Effector memory CD4-positive, alpha-beta T cell (primary cell): ENCODE data around the gene TTLL8.

ENCODE experiments used
- DNase-seq, 3 donors: peaks; one replicate each; pipeline ENCODE4 v3.0.0-alpha.2; 2020
- H3K27ac ChIP-seq: 2 replicates; pipeline ENCODE4 v1.7.0; 2013; ENCODE audit warnings: mild to moderate bottlenecking, low read length, moderate library complexity; ENCODE audit not compliant: insufficient read depth, poor library complexity, severe bottlenecking
- H3K27me3 ChIP-seq: replicated peaks from 2 replicates; pipeline ENCODE4 v1.7.0; 2013; ENCODE audit warnings: mild to moderate bottlenecking, low read length; ENCODE audit not compliant: insufficient read depth, control insufficient read depth, poor library complexity, severe bottlenecking
- H3K36me3 ChIP-seq: 2 replicates; pipeline ENCODE4 v1.7.0; 2013; ENCODE audit warnings: mild to moderate bottlenecking, low read length, moderate library complexity; ENCODE audit not compliant: control insufficient read depth, insufficient read depth
- H3K4me1 ChIP-seq: 2 replicates; pipeline ENCODE4 v1.7.0; 2013; ENCODE audit warnings: low read length, mild to moderate bottlenecking; ENCODE audit not compliant: control insufficient read depth, insufficient read depth, poor library complexity, severe bottlenecking
- H3K4me3 ChIP-seq: 2 replicates; pipeline ENCODE4 v1.7.0; 2013; ENCODE audit warnings: low read length, low read depth, mild to moderate bottlenecking; ENCODE audit not compliant: insufficient read depth, poor library complexity, severe bottlenecking
- H3K9me3 ChIP-seq: 2 replicates; pipeline ENCODE4 v1.7.0; 2013; ENCODE audit warnings: mild to moderate bottlenecking, low read length, moderate library complexity; ENCODE audit not compliant: control insufficient read depth

Gene TTLL8

DNA sequence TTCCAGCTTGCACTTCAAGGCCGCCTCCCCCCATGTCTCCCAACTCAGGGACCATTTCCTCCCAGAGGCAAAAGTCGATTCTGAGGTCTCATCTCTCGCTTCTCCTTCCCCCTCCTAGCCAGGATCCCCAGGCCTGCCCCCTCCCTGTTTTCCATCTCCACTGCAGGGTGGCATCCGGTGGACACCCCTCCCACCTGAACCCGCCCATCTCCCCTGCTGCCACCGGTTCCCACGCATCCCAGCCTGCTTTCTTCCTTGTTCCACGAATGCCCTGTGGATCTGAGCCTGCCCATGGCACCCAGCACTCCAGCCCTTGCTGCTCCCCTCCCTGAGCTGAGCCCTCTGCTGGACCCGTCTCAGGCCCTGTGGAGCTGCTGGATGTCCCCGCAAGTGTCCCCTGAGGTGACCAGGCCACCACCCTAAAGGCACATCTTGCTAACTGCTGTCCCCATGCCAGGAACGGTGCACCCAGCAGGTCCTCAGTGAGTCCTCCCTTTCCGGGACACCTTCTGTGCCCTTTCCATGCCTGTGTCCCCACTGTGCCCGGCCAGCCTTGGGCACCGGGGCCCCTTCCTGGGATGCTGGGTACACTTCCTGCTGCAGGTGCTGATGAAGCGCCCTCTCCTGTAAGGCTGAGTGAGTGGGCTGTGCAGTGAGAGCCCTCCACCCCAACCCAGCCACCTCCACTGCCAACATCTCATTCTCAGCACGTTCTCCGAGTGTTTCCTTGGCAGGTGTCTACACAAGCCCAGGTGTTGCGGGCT, 46.5 kb downstream of the TTLL8 start:
- Histone ChIP-seq H3K27me3 (peaks cover 27% of the 10 kb centered on the region), H3K27ac (no peak overlapping the region), H3K9me3 (no peaks in the 10 kb centered on the region), H3K36me3 (no peaks in the 10 kb centered on the region), H3K4me3 (peak overlapping the region; percentile 29), H3K4me1 (peaks cover 37% of the 10 kb centered on the region)
- DNase-seq, result no peak

DNA sequence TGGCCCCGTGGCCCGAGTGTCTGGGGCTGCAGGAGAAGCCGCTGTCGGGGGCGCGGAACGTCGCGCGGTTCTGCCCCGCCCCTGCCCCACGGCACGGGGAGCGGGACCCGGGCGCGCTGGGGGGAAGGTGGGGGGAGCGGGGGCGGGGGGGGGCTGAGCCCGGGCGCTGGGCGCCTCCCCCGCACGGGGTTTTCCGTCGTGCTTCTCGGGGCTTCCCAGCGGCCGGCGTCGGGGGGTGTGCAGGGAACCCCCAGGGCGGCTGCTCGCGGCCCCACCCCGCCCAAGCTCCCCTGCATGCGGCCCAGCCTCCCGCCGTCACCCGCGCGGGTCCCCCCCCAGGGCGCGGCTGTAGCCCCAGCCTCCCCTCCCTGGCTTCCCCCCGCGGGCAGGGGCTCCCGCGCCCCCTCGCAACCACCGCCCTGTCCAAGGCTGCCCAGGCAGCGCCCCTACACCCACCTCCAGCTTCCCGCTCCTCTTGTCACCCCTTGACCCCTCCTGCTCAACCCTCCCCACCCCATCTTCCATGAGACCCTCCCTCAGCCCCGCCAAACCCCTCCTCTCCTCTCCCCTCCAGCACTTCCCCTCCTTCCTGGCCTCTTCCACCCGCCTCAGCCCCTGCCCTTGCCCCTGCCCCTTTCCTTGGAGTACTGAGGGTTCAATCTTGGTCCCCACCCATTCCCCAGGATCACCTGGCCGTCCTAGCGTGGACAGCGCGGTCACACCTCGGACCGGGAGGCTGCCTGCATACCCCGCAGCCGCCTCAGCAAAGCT, 47.2 kb downstream of the TTLL8 start:
- DNase-seq, result peak; percentile 57 to 68 (median 66)
- Histone ChIP-seq H3K27me3 (peaks cover 27% of the 10 kb centered on the region), H3K9me3 (no peaks in the 10 kb centered on the region), H3K36me3 (no peaks in the 10 kb centered on the region), H3K4me3 (peak overlapping the region; percentile 29), H3K27ac (peak overlapping the region; percentile 11), H3K4me1 (peaks cover 32% of the 10 kb centered on the region)

DNA sequence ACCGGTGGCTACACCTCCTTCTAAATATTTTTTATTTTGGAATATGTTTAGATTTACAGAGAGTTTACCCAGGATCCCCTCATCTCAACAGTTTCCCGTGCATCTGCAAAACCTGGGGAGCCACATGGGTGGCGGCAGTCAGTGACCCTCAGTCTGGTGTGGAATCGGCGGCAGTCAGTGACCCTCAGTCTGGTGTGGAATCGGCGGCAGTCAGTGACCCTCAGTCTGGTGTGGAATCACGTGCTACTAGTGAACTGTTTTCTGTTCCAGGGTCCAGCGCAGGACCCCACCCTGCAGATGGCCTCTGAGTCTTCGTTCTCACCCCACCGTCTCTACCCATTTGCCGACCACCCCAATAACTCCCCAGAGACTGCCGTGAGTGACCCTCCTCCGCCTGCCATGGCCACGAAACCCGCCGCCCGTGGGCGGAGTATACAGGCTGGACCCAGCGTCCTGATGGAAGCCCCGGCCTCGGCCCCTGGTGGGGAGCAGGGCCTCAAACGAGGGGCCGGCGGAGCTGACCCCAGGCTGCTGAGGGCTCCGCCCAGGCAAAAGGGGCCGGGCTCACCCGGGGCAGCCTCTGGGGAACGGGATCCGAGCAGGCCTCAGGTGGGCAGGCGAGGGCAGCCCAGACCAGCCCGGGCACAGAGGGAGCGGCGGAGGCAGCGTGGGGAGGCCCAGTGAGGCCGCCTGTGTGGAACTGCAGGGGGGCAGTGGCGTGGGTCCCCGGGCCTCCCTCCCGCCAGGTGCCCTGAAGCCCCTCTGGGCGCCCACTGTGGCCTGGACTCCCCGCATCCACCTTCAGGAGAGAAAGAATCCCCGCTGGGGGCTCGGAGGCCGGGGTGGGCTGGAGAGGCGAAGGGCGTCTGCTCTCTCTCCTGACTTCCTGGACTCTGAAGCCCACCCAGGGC, 48.1 kb downstream of the TTLL8 start:
- Histone ChIP-seq H3K27ac (no peak overlapping the region), H3K4me1 (peaks cover 27% of the 10 kb centered on the region), H3K27me3 (peaks cover 27% of the 10 kb centered on the region), H3K36me3 (no peaks in the 10 kb centered on the region), H3K9me3 (no peaks in the 10 kb centered on the region), H3K4me3 (peak overlapping the region; percentile 8)
- no peak for DNase-seq

DNA sequence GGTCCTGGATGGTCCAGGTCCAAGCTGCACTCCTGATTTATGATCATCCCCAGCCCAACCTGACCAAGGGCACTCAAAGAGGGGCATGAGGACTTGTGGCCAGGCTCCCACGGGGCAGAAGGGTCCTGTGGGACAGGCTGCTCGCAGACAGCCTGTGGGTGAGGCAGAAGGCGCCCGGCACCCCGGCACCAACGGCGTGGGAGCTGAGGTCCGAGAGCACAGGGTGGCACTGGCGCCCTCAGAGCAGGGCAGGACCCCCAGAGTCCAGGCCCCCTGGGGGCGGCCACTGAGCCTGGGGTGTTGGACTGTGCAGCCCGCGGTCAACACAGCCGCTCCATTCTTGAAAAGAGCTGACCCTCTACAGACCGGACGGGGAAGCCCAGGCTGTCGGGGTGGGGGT, 48.8 kb downstream of the TTLL8 start:
- H3K27me3 ChIP-seq, result peaks cover 22% of the 10 kb centered on the region
- peaks cover 20% of the 10 kb centered on the region for H3K4me1 ChIP-seq
- DNase-seq, result no peak
- no peak overlapping the region for H3K4me3 ChIP-seq
- no peaks in the 10 kb centered on the region for H3K36me3 ChIP-seq
- no peaks in the 10 kb centered on the region for H3K9me3 ChIP-seq
- H3K27ac ChIP-seq, result no peak overlapping the region

DNA sequence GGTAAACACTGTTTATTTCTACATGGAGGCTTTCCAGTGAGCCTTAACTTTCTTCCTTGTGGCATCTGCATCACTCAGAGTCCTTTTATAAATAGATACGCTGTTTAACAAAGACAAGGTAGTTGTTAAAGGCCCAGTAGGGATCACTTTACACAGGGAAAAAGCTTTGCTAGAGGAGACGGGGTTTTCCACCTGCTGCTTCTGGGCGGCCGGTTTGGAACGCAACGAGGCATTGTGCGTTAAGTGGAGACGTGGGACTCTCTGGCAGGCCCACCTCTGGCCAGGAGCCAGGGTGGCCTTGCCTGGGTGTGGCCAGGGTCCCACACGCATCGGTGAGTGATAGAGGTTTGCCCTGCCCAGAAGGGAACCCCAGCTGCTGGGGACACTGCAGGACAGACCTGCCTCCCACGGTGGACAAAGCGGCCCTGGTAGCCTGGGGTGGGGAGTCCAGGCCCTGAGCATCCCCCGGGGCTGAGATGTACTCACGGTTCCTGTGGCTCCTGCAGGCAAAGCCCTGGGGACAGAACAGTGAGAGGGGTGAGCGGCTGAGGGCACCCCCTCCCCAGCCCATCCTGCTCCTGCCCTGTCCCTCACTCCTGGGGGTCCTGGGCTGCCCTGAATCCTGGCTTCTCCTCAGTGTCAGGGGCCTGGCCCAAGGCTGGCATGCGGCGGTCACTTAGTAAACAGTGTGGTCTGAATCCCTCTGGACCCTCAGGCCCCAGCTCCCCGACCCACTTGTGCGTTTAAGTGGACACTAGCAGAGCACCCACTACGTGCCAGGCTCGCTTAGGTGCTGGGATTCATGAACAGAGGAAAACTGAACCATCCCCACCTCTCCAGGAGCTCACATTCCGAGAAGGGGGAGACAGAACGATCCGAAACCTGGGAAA, 49.7 kb downstream of the TTLL8 start:
- no peak overlapping the region for H3K4me3 ChIP-seq
- no peak overlapping the region for H3K27ac ChIP-seq
- no peaks in the 10 kb centered on the region for H3K9me3 ChIP-seq
- DNase-seq, result no peak
- H3K36me3 ChIP-seq, result no peaks in the 10 kb centered on the region
- peaks cover 18% of the 10 kb centered on the region for H3K27me3 ChIP-seq
- peaks cover 16% of the 10 kb centered on the region for H3K4me1 ChIP-seq

DNA sequence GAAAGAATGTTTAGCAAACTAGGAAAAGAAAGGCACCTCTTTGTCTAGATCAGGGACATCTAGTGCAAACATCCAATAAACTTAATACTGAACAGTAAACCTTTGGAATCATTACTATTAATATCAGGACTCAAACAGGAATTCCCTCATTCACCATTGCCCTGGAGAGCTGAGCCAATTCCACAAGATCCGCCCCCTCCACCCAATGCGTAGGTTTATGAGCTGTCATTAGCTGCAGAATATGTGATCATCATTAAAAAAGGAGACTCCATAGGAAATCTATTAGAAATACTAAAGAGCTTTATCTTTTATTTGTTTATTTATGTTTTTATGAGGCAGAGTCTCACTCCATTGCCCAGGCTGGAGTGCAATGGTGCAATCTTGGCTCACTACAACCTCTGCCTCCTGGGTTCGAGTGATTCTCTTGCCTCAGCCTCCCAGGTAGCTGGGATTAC, 51.0 kb downstream of the TTLL8 start:
- no peak for DNase-seq
- H3K4me1 ChIP-seq, result peaks cover 16% of the 10 kb centered on the region
- no peak overlapping the region for H3K27ac ChIP-seq
- peaks cover 18% of the 10 kb centered on the region for H3K27me3 ChIP-seq
- no peaks in the 10 kb centered on the region for H3K36me3 ChIP-seq
- no peak overlapping the region for H3K4me3 ChIP-seq
- no peaks in the 10 kb centered on the region for H3K9me3 ChIP-seq

DNA sequence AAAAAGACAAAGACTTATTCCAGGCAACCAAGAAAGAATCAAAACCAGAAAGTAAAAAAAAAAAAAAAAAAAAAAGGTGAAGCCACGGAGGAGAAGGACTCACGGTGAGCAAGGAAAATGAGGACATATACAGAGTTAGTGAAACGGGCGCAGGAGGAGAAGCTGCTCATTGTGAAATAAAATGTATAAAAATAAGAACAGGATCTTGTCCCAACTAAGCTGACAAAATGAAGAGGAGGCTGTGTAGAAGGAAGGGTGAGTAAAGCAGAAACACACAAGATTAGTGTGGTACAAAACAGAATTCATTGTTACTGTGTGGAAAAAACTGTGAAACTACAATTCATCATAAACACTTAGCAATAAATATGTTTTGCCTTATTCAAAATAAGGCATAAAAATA, 53.2 kb downstream of the TTLL8 start:
- Histone ChIP-seq H3K4me1 (peaks cover under 1% of the 10 kb centered on the region), H3K27ac (no peak overlapping the region), H3K27me3 (peaks cover 3% of the 10 kb centered on the region), H3K9me3 (no peaks in the 10 kb centered on the region), H3K4me3 (no peak overlapping the region), H3K36me3 (no peaks in the 10 kb centered on the region)
- no peak for DNase-seq

DNA sequence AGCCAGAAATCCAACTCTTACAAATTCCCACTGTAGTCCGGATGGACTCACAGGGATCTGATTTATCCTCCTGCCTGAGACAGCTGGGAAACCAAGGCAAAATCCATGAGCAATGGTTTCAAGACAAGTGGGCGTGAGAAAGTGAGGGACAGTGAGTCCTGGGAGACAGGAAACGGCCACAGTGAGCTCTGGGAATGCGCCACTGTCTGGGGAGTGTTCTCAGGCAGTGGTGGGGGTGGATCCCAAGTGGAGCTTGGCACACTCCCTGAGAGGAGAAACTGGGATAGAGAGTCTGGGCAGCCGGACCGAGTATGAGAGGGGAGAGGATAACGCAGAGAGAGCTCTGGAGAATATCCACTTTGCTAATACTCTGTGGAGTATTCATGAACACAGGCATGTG, 55.3 kb downstream of the TTLL8 start:
- Histone ChIP-seq H3K36me3 (no peaks in the 10 kb centered on the region), H3K4me3 (no peak overlapping the region)

More for the DNA sequence above, 55.3 kb downstream of the TTLL8 start:
- no peak for DNase-seq
- Histone ChIP-seq H3K27ac (no peak overlapping the region), H3K27me3 (no peaks in the 10 kb centered on the region), H3K4me1 (no peaks in the 10 kb centered on the region), H3K9me3 (no peaks in the 10 kb centered on the region)
